ENCODE results near the gene GJE1. TPM values are rescaled to one million over a fixed set of nuclear protein-coding genes. Genes with fewer than 3 reads are reported as not detected.
"Not testable (repeated sequence)": the region's sequence is repeated elsewhere in the genome, so short reads cannot be mapped to it uniquely, and the experiment has no call there.

GJE1 gene
- polyA plus RNA-seq (2013, experiment 1 of 2), result not detected
- not detected for polyA plus RNA-seq (2013, experiment 2 of 2)

GRCh38 chr6:142132625-142133024 is at the start of gene GJE1:
TSS of gene GJE1 (plus strand) at chr6:142132925. CDS start at chr6:142133159, 234 bp downstream.
- no CpG with 5 or more reads among the region's 1 CpG for WGBS, 2 donors (ENCODE audit: extremely low coverage in 2 of 2, insufficient read length in 2 of 2, insufficient replicate concordance in 1 of 2)
- H3K23ac ChIP-seq (ENCODE audit: low read depth, low read length, poor library complexity), result no peak within 1 kb of the TSS
- no peak within 1 kb of the TSS for H3K14ac ChIP-seq (ENCODE audit: low read length)
- H4K91ac ChIP-seq (ENCODE audit: low read depth, low read length, poor library complexity), result no peak within 1 kb of the TSS
- no peaks in the 10 kb centered on the region for H3K27me3 ChIP-seq (ENCODE audit: control insufficient read depth in 3 of 3, insufficient read depth in 3 of 3, low read depth in 1 of 3, low read length in 3 of 3)
- H3K4me3 ChIP-seq (ENCODE audit: low read length in 2 of 2), result no peak within 1 kb of the TSS
- H4K8ac ChIP-seq (ENCODE audit: low read depth, low read length), result no peak within 1 kb of the TSS
- no peak within 1 kb of the TSS for H3K9ac ChIP-seq (ENCODE audit: low read depth, low read length, poor library complexity)
- no peak within 1 kb of the TSS for H2BK120ac ChIP-seq (ENCODE audit: low read depth, low read length)
- H2BK5ac ChIP-seq (ENCODE audit: low read length), result no peak within 1 kb of the TSS
- no peak for DNase-seq (ENCODE audit: low spot score)
- H2AK5ac ChIP-seq (ENCODE audit: low read depth, low read length), result no peak within 1 kb of the TSS
- no peaks in the 10 kb centered on the region for H3K36me3 ChIP-seq (replicated peaks in 1 of 2; ENCODE audit: control insufficient read depth in 2 of 2, insufficient read depth in 2 of 2, low read length in 2 of 2)
- H3K9me3 ChIP-seq (replicated peaks in 1 of 2; ENCODE audit: control insufficient read depth in 2 of 2, insufficient read depth in 1 of 2, low read depth in 1 of 2, low read length in 2 of 2), result no peaks in the 10 kb centered on the region
- H3K4me1 ChIP-seq (ENCODE audit: control insufficient read depth in 2 of 2, insufficient read depth in 1 of 2, low read depth in 1 of 2, low read length in 2 of 2), result peaks cover 1 to 3% of the 10 kb centered on the region in 2 donors
- H2BK12ac ChIP-seq (ENCODE audit: low read length), result no peak within 1 kb of the TSS
- no peak within 1 kb of the TSS for H3K18ac ChIP-seq (ENCODE audit: low read length)
- peak within 1 kb of the TSS; percentile 53 for H2AFZ ChIP-seq (ENCODE audit: low read length)
- H3K4ac ChIP-seq (ENCODE audit: low read length), result no peak within 1 kb of the TSS
- no peak within 1 kb of the TSS for H3K4me2 ChIP-seq (ENCODE audit: insufficient read depth, low read length, poor library complexity, severe bottlenecking)
- H3K79me1 ChIP-seq (ENCODE audit: low read depth, low read length), result no peaks in the 10 kb centered on the region
- H3K27ac ChIP-seq (replicated peaks; ENCODE audit: low read length), result no peak within 1 kb of the TSS
- no peak within 1 kb of the TSS for H2BK15ac ChIP-seq (ENCODE audit: low read length)

- Histone ChIP-seq H2BK12ac (ENCODE audit: low read length) (no peak overlapping the region), H3K4me1 (ENCODE audit: control insufficient read depth in 2 of 2, insufficient read depth in 1 of 2, low read depth in 1 of 2, low read length in 2 of 2) (no peaks in the 10 kb centered on the region), H3K4ac (ENCODE audit: low read length) (no peak overlapping the region), H4K8ac (ENCODE audit: low read depth, low read length) (no peak overlapping the region), H3K79me1 (ENCODE audit: low read depth, low read length) (no peaks in the 10 kb centered on the region), H3K23ac (ENCODE audit: low read depth, low read length, poor library complexity) (peak overlapping the region; percentile 22), H4K91ac (ENCODE audit: low read depth, low read length, poor library complexity) (no peak overlapping the region), H2BK15ac (ENCODE audit: low read length) (no peak overlapping the region), H2AK5ac (ENCODE audit: low read depth, low read length) (no peak overlapping the region), H3K14ac (ENCODE audit: low read length) (no peak overlapping the region), H2AFZ (ENCODE audit: low read length) (peak overlapping the region; percentile 53), H3K9ac (ENCODE audit: low read depth, low read length, poor library complexity) (no peak overlapping the region), H2BK5ac (ENCODE audit: low read length) (no peak overlapping the region), H2BK120ac (ENCODE audit: low read depth, low read length) (no peak overlapping the region), H3K27me3 (ENCODE audit: control insufficient read depth in 3 of 3, insufficient read depth in 3 of 3, low read depth in 1 of 3, low read length in 3 of 3) (peaks cover 0 to 13% (median 4%) of the 10 kb centered on the region in 3 experiments), H3K36me3 (replicated peaks in 1 of 2; ENCODE audit: control insufficient read depth in 2 of 2, insufficient read depth in 2 of 2, low read length in 2 of 2) (no peaks in the 10 kb centered on the region), H3K9me3 (replicated peaks in 1 of 2; ENCODE audit: control insufficient read depth in 2 of 2, insufficient read depth in 1 of 2, low read depth in 1 of 2, low read length in 2 of 2) (peaks cover 0 to 4% of the 10 kb centered on the region in 2 donors), H3K18ac (ENCODE audit: low read length) (no peak overlapping the region), H3K4me2 (ENCODE audit: insufficient read depth, low read length, poor library complexity, severe bottlenecking) (peak overlapping the region; percentile 22), H3K27ac (replicated peaks; ENCODE audit: low read length) (no peak overlapping the region), H3K4me3 (ENCODE audit: low read length in 2 of 2) (peak overlapping the region in 1 of 2 donors; percentile 52)
- no peak for DNase-seq (ENCODE audit: low spot score)
- no CpG with 5 or more reads among the region's 49 CpGs for WGBS, 2 donors (ENCODE audit: extremely low coverage in 2 of 2, insufficient read length in 2 of 2, insufficient replicate concordance in 1 of 2)
Measured at GRCh38 chr6:142087950-142088857, 44.5 kb upstream of the GJE1 start.

- H3K23ac ChIP-seq (ENCODE audit: low read depth, low read length, poor library complexity), result no peak overlapping the region
- H3K36me3 ChIP-seq (replicated peaks in 1 of 2; ENCODE audit: control insufficient read depth in 2 of 2, insufficient read depth in 2 of 2, low read length in 2 of 2), result no peaks in the 10 kb centered on the region
- no peak overlapping the region for H3K14ac ChIP-seq (ENCODE audit: low read length)
- H4K8ac ChIP-seq (ENCODE audit: low read depth, low read length), result no peak overlapping the region
- peak overlapping the region; percentile 4 for H2AFZ ChIP-seq (ENCODE audit: low read length)
- H3K18ac ChIP-seq (ENCODE audit: low read length), result no peak overlapping the region
- DNase-seq (ENCODE audit: low spot score), result no peak
- H3K4ac ChIP-seq (ENCODE audit: low read length), result no peak overlapping the region
- H4K91ac ChIP-seq (ENCODE audit: low read depth, low read length, poor library complexity), result no peak overlapping the region
- no peak overlapping the region for H3K27ac ChIP-seq (replicated peaks; ENCODE audit: low read length)
- H3K4me2 ChIP-seq (ENCODE audit: insufficient read depth, low read length, poor library complexity, severe bottlenecking), result peak overlapping the region; percentile 22
- H3K9me3 ChIP-seq (replicated peaks in 1 of 2; ENCODE audit: control insufficient read depth in 2 of 2, insufficient read depth in 1 of 2, low read depth in 1 of 2, low read length in 2 of 2), result peaks cover 0 to 4% of the 10 kb centered on the region in 2 donors
- no peak overlapping the region for H2BK15ac ChIP-seq (ENCODE audit: low read length)
- no peak overlapping the region for H3K9ac ChIP-seq (ENCODE audit: low read depth, low read length, poor library complexity)
- H3K4me3 ChIP-seq (ENCODE audit: low read length in 2 of 2), result no peak overlapping the region
- no peak overlapping the region for H2BK120ac ChIP-seq (ENCODE audit: low read depth, low read length)
- H3K4me1 ChIP-seq (ENCODE audit: control insufficient read depth in 2 of 2, insufficient read depth in 1 of 2, low read depth in 1 of 2, low read length in 2 of 2), result no peaks in the 10 kb centered on the region
- WGBS, 2 donors (ENCODE audit: extremely low coverage in 2 of 2, insufficient read length in 2 of 2, insufficient replicate concordance in 1 of 2), result no CpG with 5 or more reads among the region's 14 CpGs
- no peak overlapping the region for H2BK5ac ChIP-seq (ENCODE audit: low read length)
- H2BK12ac ChIP-seq (ENCODE audit: low read length), result no peak overlapping the region
- no peak overlapping the region for H2AK5ac ChIP-seq (ENCODE audit: low read depth, low read length)
- peaks cover 0 to 13% (median 4%) of the 10 kb centered on the region in 3 experiments for H3K27me3 ChIP-seq (ENCODE audit: control insufficient read depth in 3 of 3, insufficient read depth in 3 of 3, low read depth in 1 of 3, low read length in 3 of 3)
- H3K79me1 ChIP-seq (ENCODE audit: low read depth, low read length), result no peaks in the 10 kb centered on the region
Measured at GRCh38 chr6:142088858-142089216, 43.9 kb upstream of the GJE1 start.

- not testable (repeated sequence) for H3K4ac ChIP-seq (ENCODE audit: low read length); H3K14ac ChIP-seq (ENCODE audit: low read length); H3K27ac ChIP-seq (replicated peaks; ENCODE audit: low read length); H3K79me1 ChIP-seq (ENCODE audit: low read depth, low read length); H3K4me2 ChIP-seq (ENCODE audit: insufficient read depth, low read length, poor library complexity, severe bottlenecking); H3K9me3 ChIP-seq (replicated peaks in 1 of 2; ENCODE audit: control insufficient read depth in 2 of 2, insufficient read depth in 1 of 2, low read depth in 1 of 2, low read length in 2 of 2); H3K9ac ChIP-seq (ENCODE audit: low read depth, low read length, poor library complexity); H3K18ac ChIP-seq (ENCODE audit: low read length); H3K23ac ChIP-seq (ENCODE audit: low read depth, low read length, poor library complexity); H2BK12ac ChIP-seq (ENCODE audit: low read length); H3K36me3 ChIP-seq (replicated peaks in 1 of 2; ENCODE audit: control insufficient read depth in 2 of 2, insufficient read depth in 2 of 2, low read length in 2 of 2); H3K4me1 ChIP-seq (ENCODE audit: control insufficient read depth in 2 of 2, insufficient read depth in 1 of 2, low read depth in 1 of 2, low read length in 2 of 2); H4K91ac ChIP-seq (ENCODE audit: low read depth, low read length, poor library complexity); H4K8ac ChIP-seq (ENCODE audit: low read depth, low read length); H3K4me3 ChIP-seq (ENCODE audit: low read length in 2 of 2); H2BK5ac ChIP-seq (ENCODE audit: low read length); DNase-seq (ENCODE audit: low spot score); H2BK15ac ChIP-seq (ENCODE audit: low read length); H2BK120ac ChIP-seq (ENCODE audit: low read depth, low read length); H3K27me3 ChIP-seq (ENCODE audit: control insufficient read depth in 3 of 3, insufficient read depth in 3 of 3, low read depth in 1 of 3, low read length in 3 of 3); H2AFZ ChIP-seq (ENCODE audit: low read length); H2AK5ac ChIP-seq (ENCODE audit: low read depth, low read length)
- WGBS, 2 donors (ENCODE audit: extremely low coverage in 2 of 2, insufficient read length in 2 of 2, insufficient replicate concordance in 1 of 2), result no CpG with 5 or more reads among the region's 5 CpGs
Measured at GRCh38 chr6:142104820-142105219, 27.9 kb upstream of the GJE1 start.
